OCI-LY1 (cell line): Measurements from ENCODE around the gene IRF2.

ENCODE experiments used
- H2AFZ ChIP-seq: fragments of 200-600 bp; sonication (generic), shearing (Covaris generic); 2 replicates; pipeline ENCODE4 v1.6.0; 2014; ENCODE audit warnings: antibody characterized with exemption, mild to moderate bottlenecking, low read length
- H3F3A ChIP-seq: fragments of 200-600 bp; sonication (generic), shearing (Covaris generic); 2 replicates; pipeline ENCODE4 v1.6.0; 2014; ENCODE audit warnings: mild to moderate bottlenecking, antibody characterized with exemption, low read length, moderate library complexity; ENCODE audit not compliant: insufficient read depth
- H3K27ac ChIP-seq: fragments of 200-600 bp; sonication (generic); 2 replicates; pipeline ENCODE4 v1.5.1; 2014; ENCODE audit warnings: low read length, mixed run types, mild to moderate bottlenecking, low read depth; ENCODE audit not compliant: poor library complexity, severe bottlenecking
- H3K27me3 ChIP-seq: fragments of 200-600 bp; sonication (generic); 2 replicates; pipeline ENCODE4 v1.6.0; 2014; ENCODE audit warnings: antibody characterized with exemption, mild to moderate bottlenecking, low read length, moderate library complexity; ENCODE audit not compliant: insufficient read depth
- H3K36me3 ChIP-seq: fragments of 200-600 bp; sonication (generic); 2 replicates; pipeline ENCODE4 v1.6.1; 2014; ENCODE audit warnings: mild to moderate bottlenecking, antibody characterized with exemption, low read length, moderate library complexity, mixed read lengths; ENCODE audit not compliant: insufficient read depth
- H3K4me1 ChIP-seq: fragments of 200-600 bp; sonication (generic); 2 replicates; pipeline ENCODE4 v1.5.1; 2014; ENCODE audit warnings: mild to moderate bottlenecking, low read length, moderate library complexity; ENCODE audit not compliant: insufficient read depth, severe bottlenecking
- H3K4me2 ChIP-seq: fragments of 200-600 bp; sonication (generic), shearing (Covaris generic); 2 replicates; pipeline ENCODE4 v1.6.1; 2014; ENCODE audit warnings: low read length
- H3K4me3 ChIP-seq: fragments of 200-600 bp; sonication (generic); 2 replicates; pipeline ENCODE4 v1.5.1; 2014; ENCODE audit warnings: low read length, low read depth, mild to moderate bottlenecking, mixed read lengths; ENCODE audit not compliant: poor library complexity, severe bottlenecking
- H3K79me2 ChIP-seq: fragments of 200-600 bp; shearing (Covaris generic); 2 replicates; pipeline ENCODE4 v1.6.1; 2016; ENCODE audit warnings: mixed run types, low read length, mixed read lengths; ENCODE audit not compliant: insufficient read depth
- H3K9ac ChIP-seq: fragments of 200-600 bp; sonication (generic), shearing (Covaris generic); 2 replicates; pipeline ENCODE4 v1.6.1; 2014; ENCODE audit warnings: mild to moderate bottlenecking, low read length, mixed read lengths
- H3K9me2 ChIP-seq: fragments of 200-600 bp; sonication (generic), shearing (Covaris generic); 2 replicates; pipeline ENCODE4 v1.6.1; 2014; ENCODE audit warnings: low read depth, mild to moderate bottlenecking, low read length, mixed read lengths
- H3K9me3 ChIP-seq: fragments of 200-600 bp; shearing (Covaris generic); 2 replicates; pipeline ENCODE4 v1.6.1; 2014; ENCODE audit warnings: low read length, mixed read lengths
- H4K20me1 ChIP-seq: fragments of 200-600 bp; sonication (generic), shearing (Covaris generic); 2 replicates; pipeline ENCODE4 v1.6.0; 2016; ENCODE audit warnings: mild to moderate bottlenecking, low read length; ENCODE audit not compliant: insufficient read depth
- CTCF ChIP-seq: fragments of 200-600 bp; sonication (generic), shearing (Covaris generic); IDR thresholded peaks from 2 replicates; pipeline ENCODE4 v1.5.1; 2017; ENCODE audit warnings: mild to moderate bottlenecking, antibody characterized with exemption, low read length, moderate library complexity, mixed read lengths
- EZH2 ChIP-seq: fragments of 200-600 bp; sonication (generic), shearing (Covaris generic); IDR thresholded peaks from 2 replicates; pipeline ENCODE4 v1.8.0; 2017; ENCODE audit warnings: borderline replicate concordance, mixed run types, mild to moderate bottlenecking, antibody characterized with exemption, low read length, moderate library complexity, mixed read lengths

IRF2 gene

GRCh38 chr4:184452740-184453139 is 21.6 kb downstream of the IRF2 start:
- H3K79me2 ChIP-seq, result peaks cover 71% of the 10 kb centered on the region
- no peaks in the 10 kb centered on the region for H3F3A ChIP-seq
- H4K20me1 ChIP-seq, result no peaks in the 10 kb centered on the region
- H3K9ac ChIP-seq, result no peak overlapping the region
- no peak overlapping the region for H3K4me2 ChIP-seq
- no peak overlapping the region for H3K27ac ChIP-seq
- no peak overlapping the region for H2AFZ ChIP-seq
- peaks cover 71% of the 10 kb centered on the region for H3K4me1 ChIP-seq
- peaks cover 10% of the 10 kb centered on the region for H3K36me3 ChIP-seq
- H3K9me3 ChIP-seq, result no peaks in the 10 kb centered on the region
- TF ChIP-seq EZH2, result no peak
- TF ChIP-seq CTCF, result no peak
- no peak overlapping the region for H3K4me3 ChIP-seq
- H3K27me3 ChIP-seq, result no peaks in the 10 kb centered on the region
- no peaks in the 10 kb centered on the region for H3K9me2 ChIP-seq

GRCh38 chr4:184451726-184452125 is 22.6 kb downstream of the IRF2 start:
- Histone ChIP-seq H3K9me3 (no peaks in the 10 kb centered on the region), H3K4me1 (peaks cover 65% of the 10 kb centered on the region), H2AFZ (no peak overlapping the region), H3K36me3 (peaks cover 15% of the 10 kb centered on the region), H3K4me2 (no peak overlapping the region), H4K20me1 (no peaks in the 10 kb centered on the region), H3K27ac (peak overlapping the region; percentile 23), H3K9me2 (no peaks in the 10 kb centered on the region), H3K27me3 (no peaks in the 10 kb centered on the region), H3F3A (no peaks in the 10 kb centered on the region), H3K79me2 (peaks cover 75% of the 10 kb centered on the region), H3K4me3 (no peak overlapping the region), H3K9ac (no peak overlapping the region)
- TF ChIP-seq EZH2, result no peak
- no peak for TF ChIP-seq CTCF

GRCh38 chr4:184450743-184451535 is 23.4 kb downstream of the IRF2 start:
- Histone ChIP-seq H3K9ac (no peak overlapping the region), H3K27ac (peak overlapping the region; percentile 20), H3K27me3 (no peaks in the 10 kb centered on the region), H3K4me2 (no peak overlapping the region; the same call in 1 of the 2 replicates), H3K4me1 (peaks cover 72% of the 10 kb centered on the region), H3K36me3 (peaks cover 15% of the 10 kb centered on the region), H3K79me2 (peaks cover 69% of the 10 kb centered on the region), H2AFZ (no peak overlapping the region), H3K9me2 (no peaks in the 10 kb centered on the region), H4K20me1 (no peaks in the 10 kb centered on the region), H3F3A (no peaks in the 10 kb centered on the region; the same call in 1 of the 2 replicates), H3K9me3 (no peaks in the 10 kb centered on the region), H3K4me3 (no peak overlapping the region)
- TF ChIP-seq EZH2 (no peak), CTCF (no peak)
